Fibroblast of pulmonary artery (primary cell): Measurements from ENCODE around the gene U2AF1L4.
"Not testable (repeated sequence)": the region's sequence is repeated elsewhere in the genome, so short reads cannot be mapped to it uniquely, and the experiment has no call there.

Source experiments
- DNase-seq: peaks from one replicate; pipeline ENCODE4 v3.0.0-alpha.2; 2010; ENCODE audit warnings: low read depth
- H3K4me3 ChIP-seq: replicated peaks from 2 replicates; pipeline ENCODE4 v1.5.1; 2011; ENCODE audit warnings: low read depth, mild to moderate bottlenecking, control low read depth, low read length, moderate library complexity
- CTCF ChIP-seq: IDR thresholded peaks from 2 replicates; pipeline ENCODE4 v1.5.1; 2011; ENCODE audit warnings: mild to moderate bottlenecking, control low read depth, low read length, inconsistent platforms; ENCODE audit errors: missing control alignments

Gene U2AF1L4

GRCh38 chr19:35729021-35729420 lies 16.2 kb downstream of the U2AF1L4 start:
- no peak for TF ChIP-seq CTCF
- H3K4me3 ChIP-seq, result no peak overlapping the region
- DNase-seq, result no peak

GRCh38 chr19:35727956-35728706 lies 17.1 kb downstream of the U2AF1L4 start:
- TF ChIP-seq CTCF, result no peak
- no peak overlapping the region for H3K4me3 ChIP-seq
- DNase-seq, result no peak

- DNase-seq, result no peak
- no peak for TF ChIP-seq CTCF
- no peak overlapping the region for H3K4me3 ChIP-seq
These were observed 17.9 kb downstream of the U2AF1L4 start for GRCh38 chr19:35727053-35727955.

GRCh38 chr19:35725216-35725861 lies 19.9 kb downstream of the U2AF1L4 start:
- no peak for TF ChIP-seq CTCF
- no peak overlapping the region for H3K4me3 ChIP-seq
- no peak for DNase-seq

- no peak for DNase-seq
- no peak overlapping the region for H3K4me3 ChIP-seq
- TF ChIP-seq CTCF, result no peak
These were observed 20.7 kb downstream of the U2AF1L4 start for GRCh38 chr19:35724560-35724959.

GRCh38 chr19:35724132-35724531 lies 21.1 kb downstream of the U2AF1L4 start:
- not testable (repeated sequence) for DNase-seq, H3K4me3 ChIP-seq

GRCh38 chr19:35723671-35724070 lies 21.5 kb downstream of the U2AF1L4 start:
- no peak for TF ChIP-seq CTCF
- no peak for DNase-seq
- no peak overlapping the region for H3K4me3 ChIP-seq
